Posterior cingulate gyrus (tissue), 11 donors: Measurements from ENCODE around the gene ESPNL.
A peak's percentile ranks its signal among the peaks of the same experiment; 100 is the strongest.

Experiments used
- DNase-seq, 10 donors: peaks; one replicate each; pipeline versions ENCODE4 v3.0.0 to v3.0.0-alpha.2; 2020 to 2021; ENCODE audit warnings: mixed read lengths in 3 of 10
- intact Hi-C: fragments of 100-400 bp; cut with DNase I; formaldehyde crosslinking; loops from one replicate; pipeline ENCODE4 v1.15.1; 2023

The ESPNL gene

GRCh38 chr2:238137885-238138284, 37.7 kb downstream of the ESPNL start:
- DNase-seq: no peak
- intact Hi-C loops: no loop called here

GRCh38 chr2:238138331-238139195, 38.4 kb downstream of the ESPNL start, which contains the start of gene KLHL30:
Gene KLHL30 (plus strand): TSS chr2:238138668. CDS start chr2:238140755, 2,087 bp downstream.
- intact Hi-C loops: no loop called here
- DNase-seq: no peak

GRCh38 chr2:238139196-238140039, 39.3 kb downstream of the ESPNL start:
- intact Hi-C loops: no loop called here
- DNase-seq: no peak

- no peak for DNase-seq
- intact Hi-C loops: no loop called here
Observed at GRCh38 chr2:238140040-238140439, 39.9 kb downstream of the ESPNL start.

GRCh38 chr2:238140721-238141540, 40.8 kb downstream of the ESPNL start:
- peak in 1 of 10 donors; percentile 82 for DNase-seq
- intact Hi-C loops: no loop called here

- no peak for DNase-seq
- intact Hi-C loops: no loop called here
Observed at GRCh38 chr2:238141541-238142318, 41.6 kb downstream of the ESPNL start.

GRCh38 chr2:238142382-238143205, 42.5 kb downstream of the ESPNL start:
- intact Hi-C loops: no loop called here
- no peak for DNase-seq

GRCh38 chr2:238143239-238143951, 43.3 kb downstream of the ESPNL start:
- DNase-seq: no peak
- intact Hi-C loops: no loop called here

- no peak for DNase-seq
- intact Hi-C loops: no loop called here
Observed at GRCh38 chr2:238144262-238144661, 44.1 kb downstream of the ESPNL start.

GRCh38 chr2:238145046-238145445, 44.9 kb downstream of the ESPNL start:
- intact Hi-C loops: no loop called here
- DNase-seq: no peak

GRCh38 chr2:238145851-238146250, 45.7 kb downstream of the ESPNL start:
- no peak for DNase-seq
- intact Hi-C loops: no loop called here

- intact Hi-C loops: no loop called here
- DNase-seq: no peak
Observed at GRCh38 chr2:238146884-238147544, 46.9 kb downstream of the ESPNL start.

- intact Hi-C loops: no loop called here
- DNase-seq: no peak
Observed at GRCh38 chr2:238148981-238149380, 48.8 kb downstream of the ESPNL start.

GRCh38 chr2:238149841-238150572, 49.9 kb downstream of the ESPNL start:
- intact Hi-C loops: no loop called here
- DNase-seq: peak in 1 of 10 donors; percentile 68

GRCh38 chr2:238150686-238151085, 50.5 kb downstream of the ESPNL start:
- intact Hi-C loops: no loop called here
- peak in 1 of 10 donors; percentile 67 for DNase-seq

GRCh38 chr2:238151205-238151604, 51.1 kb downstream of the ESPNL start:
- peak in 1 of 10 donors; percentile 82 for DNase-seq
- intact Hi-C loops: no loop called here

GRCh38 chr2:238151628-238152235, 51.6 kb downstream of the ESPNL start:
- intact Hi-C loops: no loop called here

More at GRCh38 chr2:238151628-238152235, 51.6 kb downstream of the ESPNL start:
- peak in 2 of 10 donors; percentile 65 to 82 for DNase-seq
